Measurements from ENCODE around the gene DNMT1. TPM values are rescaled to one million over a fixed set of nuclear protein-coding genes. Genes with fewer than 3 reads are reported as not detected.

The DNMT1 gene
- total RNA-seq, 4 donors from 2014 or later, result 20.8 to 51.4 (median 34.8) TPM

DNA sequence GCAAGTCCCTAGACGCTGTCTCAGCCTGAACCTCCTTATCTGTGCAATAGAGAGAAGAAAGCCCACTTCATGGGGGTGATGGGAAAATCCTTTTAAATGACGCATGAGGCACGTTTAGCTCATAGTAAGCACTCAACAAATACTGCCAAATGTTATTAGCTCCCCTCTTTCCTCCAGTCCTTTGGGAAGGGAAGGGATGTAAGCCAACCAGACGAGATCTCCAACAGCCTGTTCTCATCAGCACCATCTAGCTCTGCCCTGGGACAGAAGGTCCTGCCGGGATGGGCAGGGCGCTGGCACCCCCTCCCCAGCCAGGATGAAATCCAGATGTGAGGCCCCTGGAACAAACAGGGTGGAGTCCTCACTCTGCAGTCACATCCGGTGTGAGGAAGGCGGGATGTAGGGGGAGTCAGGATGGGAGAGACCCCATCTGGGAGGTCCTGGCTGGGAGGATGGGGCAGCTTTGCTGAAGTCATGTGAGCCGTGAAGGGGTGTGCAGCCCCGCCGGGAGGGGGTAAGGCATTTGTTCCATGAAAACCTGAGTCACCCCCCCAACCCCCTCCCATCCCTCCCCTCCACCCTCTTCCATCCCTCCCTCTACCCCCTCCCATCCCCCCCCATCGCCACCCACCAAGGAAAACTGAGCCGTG lies 31.7 kb upstream of the DNMT1 start:
- TF ChIP-seq POLR2A (IDR thresholded peaks at IDR 0.05; ENCODE audit: low read depth) (no peak), POLR2AphosphoS5 (IDR thresholded peaks at IDR 0.05) (peak; percentile 75 to 86)
- peak; percentile 95 for DNase-seq (ENCODE audit: extremely low spot score)
- WGBS, result 43% methylated on average over 13 of the region's 13 CpGs
- Histone ChIP-seq H3K27ac (replicated peaks in 1 of 4) (peak overlapping the region; percentile 82 to 91 (median 90)), H3K27me3 (no peaks in the 10 kb centered on the region), H3K4me3 (peak overlapping the region; percentile 26 to 47 (median 32)), H3K4me1 (peaks cover 17 to 59% (median 52%) of the 10 kb centered on the region in 4 donors), H3K9me3 (no peaks in the 10 kb centered on the region), H3K36me3 (peaks cover 0 to 22% (median 14%) of the 10 kb centered on the region in 4 donors)
- intact Hi-C loops (cut with DNase I), result no loop called here

DNA sequence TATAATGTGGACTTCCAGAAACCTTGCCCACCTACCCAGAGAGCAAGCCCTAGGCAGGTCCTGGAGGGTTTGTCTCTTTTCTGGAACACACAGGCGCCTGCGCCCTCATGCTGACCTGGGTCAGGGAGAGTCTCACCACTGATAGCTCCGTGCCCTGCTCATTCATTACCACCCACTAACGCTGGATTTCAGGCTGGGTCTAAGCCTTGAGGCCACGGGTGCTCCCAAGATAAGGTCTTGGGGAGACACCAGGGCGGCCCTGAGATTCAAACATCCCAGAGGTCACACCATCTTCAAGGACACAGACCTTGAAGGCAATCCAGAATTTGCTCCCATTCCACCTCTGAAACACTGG lies 31.2 kb upstream of the DNMT1 start:
- Histone ChIP-seq H3K27me3 (no peaks in the 10 kb centered on the region), H3K9me3 (no peaks in the 10 kb centered on the region), H3K4me1 (peaks cover 14 to 54% (median 48%) of the 10 kb centered on the region in 4 donors), H3K36me3 (peaks cover 0 to 25% (median 14%) of the 10 kb centered on the region in 4 donors), H3K27ac (replicated peaks in 1 of 4) (peak overlapping the region; percentile 75 to 91 (median 86)), H3K4me3 (peak overlapping the region in 1 of 4 donors; percentile 2)
- TF ChIP-seq POLR2A (IDR thresholded peaks at IDR 0.05; ENCODE audit: low read depth), result no peak
- TF ChIP-seq, protein P1, sequence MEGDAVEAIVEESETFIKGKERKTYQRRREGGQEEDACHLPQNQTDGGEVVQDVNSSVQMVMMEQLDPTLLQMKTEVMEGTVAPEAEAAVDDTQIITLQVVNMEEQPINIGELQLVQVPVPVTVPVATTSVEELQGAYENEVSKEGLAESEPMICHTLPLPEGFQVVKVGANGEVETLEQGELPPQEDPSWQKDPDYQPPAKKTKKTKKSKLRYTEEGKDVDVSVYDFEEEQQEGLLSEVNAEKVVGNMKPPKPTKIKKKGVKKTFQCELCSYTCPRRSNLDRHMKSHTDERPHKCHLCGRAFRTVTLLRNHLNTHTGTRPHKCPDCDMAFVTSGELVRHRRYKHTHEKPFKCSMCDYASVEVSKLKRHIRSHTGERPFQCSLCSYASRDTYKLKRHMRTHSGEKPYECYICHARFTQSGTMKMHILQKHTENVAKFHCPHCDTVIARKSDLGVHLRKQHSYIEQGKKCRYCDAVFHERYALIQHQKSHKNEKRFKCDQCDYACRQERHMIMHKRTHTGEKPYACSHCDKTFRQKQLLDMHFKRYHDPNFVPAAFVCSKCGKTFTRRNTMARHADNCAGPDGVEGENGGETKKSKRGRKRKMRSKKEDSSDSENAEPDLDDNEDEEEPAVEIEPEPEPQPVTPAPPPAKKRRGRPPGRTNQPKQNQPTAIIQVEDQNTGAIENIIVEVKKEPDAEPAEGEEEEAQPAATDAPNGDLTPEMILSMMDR (IDR thresholded peaks at IDR 0.05), result no peak
- TF ChIP-seq POLR2AphosphoS5 (IDR thresholded peaks at IDR 0.05), result no peak
- TF ChIP-seq EP300 (IDR thresholded peaks at IDR 0.05), result no peak
- intact Hi-C loops (cut with DNase I), result no loop called here
- 69% methylated on average over 6 of the region's 6 CpGs for WGBS
- DNase-seq (ENCODE audit: extremely low spot score), result no peak

DNA sequence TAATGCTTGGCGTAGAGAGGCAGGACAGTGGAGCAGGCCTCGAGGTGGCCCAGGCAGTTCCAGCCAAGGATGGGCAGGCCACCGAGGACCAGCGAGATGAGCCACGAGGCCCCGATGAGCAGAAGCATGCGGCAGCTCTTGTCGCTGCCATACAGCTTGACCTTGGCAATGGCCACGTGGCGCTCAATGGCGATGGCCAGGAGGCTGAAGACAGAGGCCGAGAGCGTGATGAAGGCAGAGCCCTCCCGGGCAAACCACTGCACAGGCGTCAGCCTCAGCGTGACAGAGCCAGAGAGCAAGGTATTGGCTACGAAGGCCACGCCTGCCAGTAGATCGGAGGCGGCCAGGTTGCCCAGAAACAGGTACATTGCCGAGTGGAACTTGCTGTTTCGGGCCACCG lies 29.6 kb upstream of the DNMT1 start:
- WGBS, result 96% methylated on average over 23 of the region's 23 CpGs
- Histone ChIP-seq H3K4me1 (peaks cover 7 to 37% (median 35%) of the 10 kb centered on the region in 4 donors), H3K9me3 (no peaks in the 10 kb centered on the region), H3K27ac (replicated peaks in 1 of 4) (peak overlapping the region in 3 of 4 donors; percentile 33 to 82 (median 75)), H3K36me3 (peaks cover 0 to 25% (median 14%) of the 10 kb centered on the region in 4 donors), H3K27me3 (no peaks in the 10 kb centered on the region), H3K4me3 (no peak overlapping the region)
- DNase-seq (ENCODE audit: extremely low spot score), result no peak
- intact Hi-C loops (cut with DNase I), result no loop called here
- TF ChIP-seq POLR2A (IDR thresholded peaks at IDR 0.05; ENCODE audit: low read depth), result no peak
- TF ChIP-seq, protein P1 (IDR thresholded peaks at IDR 0.05), result no peak
- no peak for TF ChIP-seq EP300 (IDR thresholded peaks at IDR 0.05)
- no peak for TF ChIP-seq POLR2AphosphoS5 (IDR thresholded peaks at IDR 0.05)

DNA sequence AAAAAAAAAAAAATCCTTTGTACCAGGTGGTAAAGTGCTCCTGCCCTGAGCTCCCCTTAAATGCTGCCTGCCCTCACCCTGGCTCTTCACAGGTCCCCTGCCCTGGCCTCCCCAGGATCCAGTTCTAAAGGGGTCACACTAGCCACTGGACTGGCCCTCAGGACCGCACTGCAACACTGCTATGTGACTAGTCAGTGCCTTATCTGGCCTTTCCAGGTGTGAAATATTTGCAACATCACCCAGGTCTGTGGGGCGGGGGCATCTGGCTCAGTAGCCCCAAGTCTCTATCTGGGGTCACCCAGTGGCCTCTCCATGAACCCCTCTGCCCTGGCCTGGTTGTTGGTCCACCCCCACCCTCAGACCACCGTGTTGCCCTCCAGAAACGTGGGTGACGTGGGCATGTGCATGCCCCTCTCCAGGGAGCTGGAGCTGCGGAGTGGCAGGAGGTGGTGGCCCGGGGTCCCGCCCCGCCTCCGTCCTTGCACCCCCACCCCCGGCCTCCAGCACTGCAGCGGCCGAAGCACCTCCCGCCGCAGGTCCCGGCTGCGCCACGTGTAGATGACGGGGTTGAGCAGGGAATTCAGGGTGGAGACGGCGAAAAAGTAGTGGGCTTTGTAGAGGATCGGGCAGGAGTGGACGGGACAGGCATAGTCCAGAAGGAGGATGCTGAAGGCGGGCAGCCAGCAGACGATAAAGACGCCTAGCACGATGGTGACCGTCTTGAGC lies 28.9 kb upstream of the DNMT1 start:
- DNase-seq (ENCODE audit: extremely low spot score), result no peak
- Histone ChIP-seq H3K9me3 (no peaks in the 10 kb centered on the region), H3K36me3 (peaks cover 0 to 25% (median 14%) of the 10 kb centered on the region in 4 donors), H3K27ac (replicated peaks in 1 of 4) (no peak overlapping the region), H3K4me3 (no peak overlapping the region), H3K4me1 (peaks cover 7 to 30% (median 29%) of the 10 kb centered on the region in 4 donors), H3K27me3 (no peaks in the 10 kb centered on the region)
- intact Hi-C loops (cut with DNase I), result no loop called here
- TF ChIP-seq, protein P1 (IDR thresholded peaks at IDR 0.05), result no peak
- TF ChIP-seq POLR2AphosphoS5 (IDR thresholded peaks at IDR 0.05), result no peak
- no peak for TF ChIP-seq EP300 (IDR thresholded peaks at IDR 0.05)
- no peak for TF ChIP-seq POLR2A (IDR thresholded peaks at IDR 0.05; ENCODE audit: low read depth)
- WGBS, result 96% methylated on average over 21 of the region's 28 CpGs

DNA sequence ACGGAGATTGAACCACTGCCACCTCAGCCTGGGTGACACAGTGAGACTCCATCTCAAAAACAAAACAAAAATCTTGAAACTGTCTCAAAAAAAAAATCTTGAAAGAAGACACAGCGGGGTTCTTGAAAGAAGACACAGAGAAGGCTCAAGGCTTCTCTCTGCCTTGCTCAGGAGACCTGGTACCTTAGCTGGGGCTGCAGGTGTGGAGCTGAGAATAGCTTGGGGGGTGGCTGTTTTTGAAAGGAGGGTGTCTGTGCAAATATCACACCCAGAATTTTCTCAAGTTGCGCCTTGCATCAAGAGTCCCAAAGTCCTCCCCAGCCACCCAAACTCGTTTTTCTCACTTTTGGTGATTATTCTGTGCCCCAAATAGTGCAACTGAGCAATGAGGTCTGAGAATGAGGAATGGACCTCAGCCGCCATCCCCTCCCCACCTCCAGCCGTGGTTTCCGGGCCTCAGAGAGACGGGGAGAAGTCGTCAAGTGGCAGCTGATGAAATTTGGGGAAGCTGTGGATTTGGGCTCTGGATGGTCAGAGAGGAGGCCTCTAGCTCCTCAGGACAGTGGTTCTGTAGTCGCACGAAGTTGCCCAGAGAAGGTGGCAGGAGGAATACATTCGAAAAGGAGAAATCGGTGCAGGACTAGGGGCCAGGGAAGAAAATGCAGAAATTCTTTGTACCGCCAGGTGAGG lies 27.6 kb upstream of the DNMT1 start:
- DNase-seq (ENCODE audit: extremely low spot score), result no peak
- no peaks in the 10 kb centered on the region for H3K9me3 ChIP-seq
- H3K4me3 ChIP-seq, result no peak overlapping the region
- TF ChIP-seq EP300 (IDR thresholded peaks at IDR 0.05) (no peak), POLR2AphosphoS5 (IDR thresholded peaks at IDR 0.05) (no peak)
- TF ChIP-seq, protein P1 (IDR thresholded peaks at IDR 0.05), result no peak
- peaks cover 6 to 18% (median 17%) of the 10 kb centered on the region in 4 donors for H3K4me1 ChIP-seq
- H3K27me3 ChIP-seq, result no peaks in the 10 kb centered on the region
- 72% methylated on average over 14 of the region's 14 CpGs for WGBS
- peaks cover 0 to 29% (median 14%) of the 10 kb centered on the region in 4 donors for H3K36me3 ChIP-seq
- H3K27ac ChIP-seq (replicated peaks in 1 of 4), result no peak overlapping the region
- intact Hi-C loops (cut with DNase I), result no loop called here
